SIG-M5 treated with dmso at 0.1 percent for 504 hours (cell line): ENCODE data around the gene RPGRIP1.
"Not testable (repeated sequence)": the region's sequence is repeated elsewhere in the genome, so short reads cannot be mapped to it uniquely, and the experiment has no call there.

Experiments
- DNase-seq: peaks from one replicate; lab custom pipeline; 2025; ENCODE audit not compliant: unreplicated experiment; lab: John Stamatoyannopoulos, UW

The RPGRIP1 gene

DNA sequence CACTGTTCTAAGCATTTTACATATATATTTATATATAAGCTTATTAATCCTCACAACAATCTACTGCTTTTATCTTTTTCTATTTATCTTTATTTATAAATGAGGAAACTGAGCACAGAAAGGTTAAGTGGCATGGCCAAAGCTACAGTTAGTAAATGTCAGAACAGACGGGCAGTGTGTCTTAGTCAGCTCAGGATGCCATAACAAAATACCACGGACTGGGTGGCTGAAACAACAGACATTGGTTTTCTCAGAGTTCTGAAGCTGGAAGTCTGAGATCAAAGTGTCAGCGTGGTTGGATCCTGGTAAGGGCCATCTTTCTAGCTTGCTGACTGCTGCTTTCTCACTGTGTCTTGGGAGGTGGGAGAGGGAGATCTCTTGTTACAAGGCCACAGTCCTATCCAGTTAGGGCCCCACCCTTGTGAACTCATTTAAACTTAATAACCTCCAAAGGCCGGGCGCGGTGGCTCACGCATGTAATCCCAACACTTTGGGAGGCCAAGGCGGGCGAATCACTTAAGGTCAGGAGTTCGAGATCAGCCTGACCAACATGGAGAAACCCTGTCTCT is 19.8 kb downstream of the RPGRIP1 start:
- DNase-seq = no peak

GRCh38 chr14:21300892-21301291 is 21.0 kb downstream of the RPGRIP1 start:
- DNase-seq = no peak

- DNase-seq = no peak
Observed at GRCh38 chr14:21302013-21302835, 22.3 kb downstream of the RPGRIP1 start.

GRCh38 chr14:21302836-21303140 is 22.9 kb downstream of the RPGRIP1 start:
- not testable (repeated sequence) for DNase-seq

- no peak for DNase-seq
Observed at GRCh38 chr14:21307637-21308036, 27.8 kb downstream of the RPGRIP1 start.

- DNase-seq = peak; percentile 25
Observed at GRCh38 chr14:21308132-21308478, 28.2 kb downstream of the RPGRIP1 start.

DNA sequence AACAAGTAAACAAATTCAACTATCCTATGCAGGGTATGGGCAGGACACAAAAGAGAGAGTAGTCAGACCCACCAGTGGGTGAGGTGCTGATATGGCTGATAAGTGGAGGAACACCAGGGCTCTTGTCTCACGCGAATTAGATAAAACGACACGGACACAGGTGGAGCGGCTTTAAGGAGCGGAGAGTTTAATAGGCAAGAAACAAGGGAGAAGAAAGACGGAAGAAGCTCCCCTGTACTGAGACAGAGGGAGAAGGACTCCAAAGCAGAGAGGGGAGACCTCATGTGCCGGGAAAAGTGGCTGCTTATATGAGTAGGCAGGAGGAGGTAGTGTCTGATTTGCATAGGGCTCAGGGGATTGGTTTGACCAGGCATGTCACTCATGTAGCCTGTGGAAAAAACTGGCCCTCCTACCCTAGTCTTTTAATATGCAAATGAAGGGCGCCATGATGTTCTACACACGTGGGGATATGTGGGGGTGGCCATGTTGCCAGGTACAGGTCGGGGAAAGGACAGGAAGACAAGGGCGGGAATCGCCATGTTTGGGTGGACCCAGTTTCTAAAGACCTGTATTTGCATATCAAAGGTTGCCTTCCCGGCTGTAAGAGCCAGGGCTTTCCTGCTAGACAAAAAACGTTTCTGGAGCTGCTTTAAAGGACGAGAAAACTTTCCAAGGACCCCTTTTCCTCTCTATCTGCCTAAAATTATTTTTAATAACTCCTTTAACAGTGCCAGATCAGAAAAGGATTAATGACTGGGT is 28.8 kb downstream of the RPGRIP1 start:
- DNase-seq = peak; percentile 70

- no peak for DNase-seq
Observed at GRCh38 chr14:21309238-21309636, 29.4 kb downstream of the RPGRIP1 start.

- DNase-seq = no peak
Observed at GRCh38 chr14:21309956-21310355, 30.1 kb downstream of the RPGRIP1 start.

DNA sequence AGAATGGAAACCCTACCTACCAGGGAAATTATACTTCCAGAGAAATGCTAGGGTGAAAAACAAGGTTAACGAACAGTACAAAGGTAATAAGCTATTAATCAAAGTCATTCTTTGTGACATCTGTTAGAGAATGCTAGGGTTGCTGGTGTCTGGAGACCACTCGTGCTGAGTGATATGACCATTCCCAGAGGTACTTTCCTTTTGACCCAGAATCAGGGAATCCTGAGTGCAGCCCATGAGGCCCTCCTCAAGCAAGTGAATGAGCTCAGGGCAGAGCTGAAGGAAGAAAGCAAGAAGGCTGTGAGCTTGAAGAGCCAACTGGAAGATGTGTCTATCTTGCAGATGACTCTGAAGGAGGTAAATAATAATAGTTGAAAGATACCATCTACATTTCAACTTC is 31.7 kb downstream of the RPGRIP1 start:
- no peak for DNase-seq

GRCh38 chr14:21313512-21313911 is 33.6 kb downstream of the RPGRIP1 start:
- no peak for DNase-seq

DNA sequence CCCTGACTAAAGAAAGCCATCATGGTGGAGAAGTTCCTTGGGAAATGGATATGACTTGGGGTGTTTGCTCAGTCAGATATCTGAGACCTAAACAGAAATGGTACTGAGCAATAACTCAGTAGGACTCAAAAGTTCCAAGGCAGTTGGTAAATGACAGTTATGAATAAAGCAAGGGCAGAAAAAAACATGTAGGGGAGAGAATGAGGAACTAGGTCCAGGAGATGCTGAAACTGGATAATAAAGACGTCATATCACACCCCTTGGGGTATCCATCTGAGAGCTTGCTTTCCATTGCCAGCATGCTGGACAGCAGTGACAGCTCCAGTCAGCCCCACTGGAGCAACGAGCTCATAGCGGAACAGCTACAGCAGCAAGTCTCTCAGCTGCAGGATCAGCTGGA is 37.5 kb downstream of the RPGRIP1 start:
- DNase-seq = peak; percentile 73

DNA sequence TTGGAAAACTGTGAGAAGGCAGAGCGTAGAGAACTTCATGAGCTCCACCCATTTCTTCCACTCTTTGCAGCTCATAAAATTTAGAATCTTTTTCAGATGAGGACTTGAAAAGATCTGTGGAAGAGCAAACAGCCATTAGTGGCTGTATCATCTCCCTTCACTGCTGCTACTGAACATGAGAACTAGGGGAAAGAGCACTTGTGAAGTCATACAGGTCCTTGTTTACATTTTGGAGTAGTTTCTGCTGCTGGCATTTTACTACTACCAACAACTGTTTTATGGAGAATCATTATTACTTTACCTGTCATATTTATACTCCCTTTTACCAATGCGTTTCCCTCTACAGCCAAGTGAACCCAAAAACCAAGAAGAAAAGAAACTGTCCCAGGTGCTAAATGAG is 41.0 kb downstream of the RPGRIP1 start:
- no peak for DNase-seq

- no peak for DNase-seq
Observed at GRCh38 chr14:21322716-21323115, 42.8 kb downstream of the RPGRIP1 start.

DNA sequence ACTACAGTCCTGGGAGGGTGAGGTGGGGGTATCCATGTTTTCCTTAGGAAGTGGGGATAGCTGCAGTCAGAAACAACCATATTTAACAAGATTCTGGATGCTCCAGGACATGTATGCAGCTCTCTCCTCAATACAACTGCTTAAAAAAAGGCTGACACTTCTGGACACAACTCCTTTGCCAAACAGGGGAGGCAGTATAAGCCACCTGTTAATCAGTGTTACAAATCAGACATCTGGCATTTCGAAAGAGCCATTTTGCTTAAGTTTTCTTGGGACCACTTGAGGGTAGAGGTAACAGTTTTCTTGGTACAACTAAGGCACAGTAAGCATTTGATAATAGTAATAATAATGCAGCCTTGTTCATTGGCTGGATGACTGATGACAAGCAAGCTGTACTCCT is 47.1 kb downstream of the RPGRIP1 start:
- DNase-seq = no peak
